NT2/D1 (cell line): ENCODE data around the gene CACNA1H.

Experiments used
- SUZ12 ChIP-seq: IDR thresholded peaks from 2 replicates; pipeline ENCODE4 v1.6.1; 2011; ENCODE audit not compliant: insufficient read length, insufficient read depth; ENCODE audit errors: extremely low read depth
- ZNF274 ChIP-seq: IDR thresholded peaks from 2 replicates; pipeline ENCODE4 v1.6.1; 2011; ENCODE audit warnings: mild to moderate bottlenecking, low read depth, low read length

GRCh38 chr16:1209081-1209480, 56.2 kb downstream of the CACNA1H start:
- TF ChIP-seq ZNF274 (no peak), SUZ12 (no peak)
